ENCODE results near the gene CNNM2. TPM values are rescaled to one million over a fixed set of nuclear protein-coding genes. Genes with fewer than 3 reads are reported as not detected.
"Not testable (repeated sequence)": the region's sequence is repeated elsewhere in the genome, so short reads cannot be mapped to it uniquely, and the experiment has no call there.

The CNNM2 gene
- total RNA-seq, 2 donors from 2014 or later, result 25.2 to 29.3 TPM

DNA sequence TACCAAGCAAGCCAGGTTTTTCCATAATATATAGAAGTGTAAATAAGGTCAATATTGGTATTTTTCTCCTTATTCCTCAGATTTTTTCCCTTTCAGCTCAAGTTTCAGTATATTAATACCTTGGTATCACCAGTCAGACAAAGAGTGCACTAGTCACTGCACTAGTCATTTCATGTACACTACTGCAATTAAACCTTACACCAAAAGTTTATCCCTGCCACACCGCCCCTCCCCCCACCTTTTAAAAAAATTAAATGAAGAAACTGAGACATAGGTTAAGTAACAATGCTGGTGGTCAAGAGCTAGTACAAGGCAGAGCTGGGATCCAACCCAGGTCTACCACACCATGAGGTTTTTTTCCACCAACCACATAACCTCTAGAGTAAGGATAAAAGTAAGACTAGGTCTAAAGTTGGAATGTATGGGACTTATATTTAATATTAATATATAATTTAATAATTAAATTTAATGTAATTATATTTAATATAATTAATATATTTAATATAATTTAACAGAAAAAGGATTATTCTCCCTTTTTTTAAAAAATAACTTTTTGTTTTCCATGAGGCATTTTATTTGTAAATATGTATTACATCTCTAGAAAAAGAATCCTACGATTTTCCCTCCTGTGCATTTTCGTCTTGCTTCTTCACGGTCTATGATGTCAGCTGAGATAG is 206.5 kb downstream of the CNNM2 start:
- no peak for TF ChIP-seq CTCF (IDR thresholded peaks at IDR 0.05)
- Histone ChIP-seq H3K27me3 (no peaks in the 10 kb centered on the region), H3K27ac (no peak overlapping the region), H3K36me3 (no peaks in the 10 kb centered on the region), H3K4me3 (no peak overlapping the region), H3K4me1 (no peaks in the 10 kb centered on the region), H3K9ac (ENCODE audit: low read depth in 2 of 2, low read length in 2 of 2) (no peak overlapping the region), H3K9me3 (no peaks in the 10 kb centered on the region)
- intact Hi-C loops (cut with DNase I), result no loop called here
- no peak for DNase-seq

GRCh38 chr10:103125323-103126267 is 207.5 kb downstream of the CNNM2 start:
- intact Hi-C loops (cut with DNase I), result no loop called here
- no peak for TF ChIP-seq CTCF (IDR thresholded peaks at IDR 0.05)

DNA sequence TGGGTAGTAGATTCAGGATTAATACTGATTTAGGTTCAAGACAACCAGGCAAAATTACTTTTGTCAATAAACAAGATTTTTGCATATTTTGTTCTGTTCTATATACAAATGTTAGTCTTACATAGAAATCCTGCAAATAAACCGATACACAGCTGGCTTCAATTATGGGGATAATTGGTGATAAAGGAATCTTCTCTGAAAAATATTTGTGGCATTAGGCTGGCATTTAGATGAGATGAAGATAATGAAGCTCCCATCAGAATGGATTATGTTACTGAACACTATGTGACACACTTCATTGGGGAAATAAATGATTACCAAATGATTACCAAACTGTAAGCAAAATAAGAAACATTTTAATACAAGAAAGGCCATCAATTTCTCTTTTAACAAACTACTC is 209.1 kb downstream of the CNNM2 start:
- intact Hi-C loops (cut with DNase I), result no loop called here
- H3K9me3 ChIP-seq, result no peaks in the 10 kb centered on the region
- no peak for DNase-seq
- no peak overlapping the region for H3K9ac ChIP-seq (ENCODE audit: low read depth in 2 of 2, low read length in 2 of 2)
- H3K27ac ChIP-seq, result no peak overlapping the region
- TF ChIP-seq CTCF (IDR thresholded peaks at IDR 0.05), result no peak
- H3K27me3 ChIP-seq, result no peaks in the 10 kb centered on the region
- H3K4me1 ChIP-seq, result no peaks in the 10 kb centered on the region
- no peaks in the 10 kb centered on the region for H3K36me3 ChIP-seq
- no peak overlapping the region for H3K4me3 ChIP-seq

More at GRCh38 chr10:103125323-103126267, 207.5 kb downstream of the CNNM2 start:
- DNase-seq, result no peak
- Histone ChIP-seq H3K9me3 (no peaks in the 10 kb centered on the region), H3K9ac (ENCODE audit: low read depth in 2 of 2, low read length in 2 of 2) (no peak overlapping the region), H3K36me3 (no peaks in the 10 kb centered on the region), H3K27ac (no peak overlapping the region), H3K27me3 (no peaks in the 10 kb centered on the region), H3K4me1 (no peaks in the 10 kb centered on the region), H3K4me3 (no peak overlapping the region)

DNA sequence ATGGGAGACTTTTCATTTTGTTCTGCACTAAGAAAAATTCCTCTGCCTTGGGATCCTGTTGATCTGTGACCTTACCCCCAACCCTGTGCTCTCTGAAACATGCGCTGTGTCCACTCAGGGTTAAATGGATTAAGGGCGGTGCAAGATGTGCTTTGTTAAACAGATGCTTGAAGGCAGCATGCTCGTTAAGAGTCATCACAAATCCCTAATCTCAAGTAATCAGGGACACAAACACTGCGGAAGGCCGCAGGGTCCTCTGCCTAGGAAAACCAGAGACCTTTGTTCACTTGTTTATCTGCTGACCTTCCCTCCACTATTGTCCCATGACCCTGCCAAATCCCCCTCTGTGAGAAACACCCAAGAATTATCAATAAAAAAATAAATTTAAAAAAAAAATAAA is 212.1 kb downstream of the CNNM2 start:
- H3K27ac ChIP-seq, DNase-seq: not testable (repeated sequence)

DNA sequence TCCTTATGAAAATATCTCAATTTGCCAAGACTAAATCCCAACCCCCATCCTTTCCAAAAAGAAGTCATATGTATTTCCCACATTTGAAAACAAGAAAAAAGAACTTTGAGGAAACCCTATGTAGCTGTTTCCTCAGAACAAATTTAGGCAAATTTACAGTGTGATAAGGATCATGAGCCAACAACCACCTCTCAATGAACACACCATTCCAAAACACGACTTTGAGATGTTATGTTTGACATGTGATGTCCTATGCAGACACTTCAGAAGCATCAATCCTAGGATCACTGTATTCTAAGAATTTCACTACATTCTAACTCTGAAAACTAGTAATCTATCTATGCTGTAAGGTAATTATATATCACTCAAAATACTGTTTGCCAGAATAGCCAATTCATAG is 212.8 kb downstream of the CNNM2 start:
- Histone ChIP-seq H3K9me3 (no peaks in the 10 kb centered on the region), H3K4me1 (no peaks in the 10 kb centered on the region), H3K36me3 (no peaks in the 10 kb centered on the region), H3K27me3 (no peaks in the 10 kb centered on the region), H3K27ac (no peak overlapping the region), H3K9ac (ENCODE audit: low read depth in 2 of 2, low read length in 2 of 2) (no peak overlapping the region), H3K4me3 (no peak overlapping the region)
- DNase-seq, result no peak
- intact Hi-C loops (cut with DNase I), result no loop called here
- TF ChIP-seq CTCF (IDR thresholded peaks at IDR 0.05), result no peak

More for the DNA sequence above, 212.1 kb downstream of the CNNM2 start:
- H3K36me3 ChIP-seq; H3K27me3 ChIP-seq; H3K9ac ChIP-seq (ENCODE audit: low read depth in 2 of 2, low read length in 2 of 2); H3K9me3 ChIP-seq; H3K4me3 ChIP-seq; intact Hi-C loops (cut with DNase I); H3K4me1 ChIP-seq: not testable (repeated sequence)

DNA sequence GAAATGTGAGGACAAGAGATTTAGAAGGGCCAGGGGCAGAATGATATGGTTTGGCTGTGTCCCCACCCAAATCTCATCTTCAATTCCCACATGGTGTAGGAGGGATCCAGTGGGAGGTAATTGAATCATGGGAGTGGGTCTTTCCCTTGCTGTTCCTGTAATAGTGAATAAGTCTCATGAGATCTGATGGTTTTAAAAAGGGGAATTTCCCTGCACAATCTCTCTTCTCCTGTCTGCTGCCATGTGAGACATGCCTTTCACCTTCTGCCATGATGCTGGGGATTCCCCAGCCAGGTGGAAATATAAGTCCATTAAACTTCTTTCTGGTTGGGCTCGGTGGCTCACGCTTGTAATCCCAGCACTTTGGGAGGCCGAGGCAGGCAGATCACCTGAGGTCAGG is 217.1 kb downstream of the CNNM2 start:
- H3K4me3 ChIP-seq; H3K9me3 ChIP-seq; DNase-seq; intact Hi-C loops (cut with DNase I); H3K36me3 ChIP-seq; H3K27ac ChIP-seq; H3K4me1 ChIP-seq; H3K9ac ChIP-seq (ENCODE audit: low read depth in 2 of 2, low read length in 2 of 2); H3K27me3 ChIP-seq: not testable (repeated sequence)
